A549 (cell line): Measurements from ENCODE around the gene FCMR.

ENCODE experiments used
- CHD2 ChIP-seq: fragments of 150-350 bp; IDR thresholded peaks from 2 replicates; pipeline ENCODE4 v1.6.1; 2014; ENCODE audit warnings: low read length; ENCODE audit not compliant: partially characterized antibody
- ESRRA ChIP-seq: fragments of 150-350 bp; IDR thresholded peaks from 2 replicates; pipeline ENCODE4 v1.6.1; 2014; ENCODE audit warnings: mild to moderate bottlenecking, low read length, borderline replicate concordance
- POLR2A ChIP-seq: IDR thresholded peaks from 2 replicates; pipeline ENCODE4 v1.6.1; 2012; ENCODE audit warnings: mild to moderate bottlenecking, low read length
- ZFP36 ChIP-seq: fragments of 450-650 bp; IDR thresholded peaks from 2 replicates; pipeline ENCODE4 v1.6.1; 2014; ENCODE audit warnings: borderline replicate concordance; ENCODE audit not compliant: partially characterized antibody
- TF ChIP-seq, protein P1 (sequence below): fragments of 200-600 bp; sonication (generic); IDR thresholded peaks from 2 replicates; pipeline ENCODE4 v1.6.1; 2016; ENCODE audit warnings: antibody characterized with exemption, mild to moderate bottlenecking, moderate library complexity
- TF ChIP-seq, protein P2 (sequence below): fragments of >200 bp; sonication (Bioruptor Twin); formaldehyde crosslinking; IDR thresholded peaks from 3 replicates; pipeline ENCODE4 v1.6.1; 2016

- TF ChIP-seq CHD2 (no peak), POLR2A (no peak), ESRRA (no peak), ZFP36 (no peak)
- TF ChIP-seq, protein P1, sequence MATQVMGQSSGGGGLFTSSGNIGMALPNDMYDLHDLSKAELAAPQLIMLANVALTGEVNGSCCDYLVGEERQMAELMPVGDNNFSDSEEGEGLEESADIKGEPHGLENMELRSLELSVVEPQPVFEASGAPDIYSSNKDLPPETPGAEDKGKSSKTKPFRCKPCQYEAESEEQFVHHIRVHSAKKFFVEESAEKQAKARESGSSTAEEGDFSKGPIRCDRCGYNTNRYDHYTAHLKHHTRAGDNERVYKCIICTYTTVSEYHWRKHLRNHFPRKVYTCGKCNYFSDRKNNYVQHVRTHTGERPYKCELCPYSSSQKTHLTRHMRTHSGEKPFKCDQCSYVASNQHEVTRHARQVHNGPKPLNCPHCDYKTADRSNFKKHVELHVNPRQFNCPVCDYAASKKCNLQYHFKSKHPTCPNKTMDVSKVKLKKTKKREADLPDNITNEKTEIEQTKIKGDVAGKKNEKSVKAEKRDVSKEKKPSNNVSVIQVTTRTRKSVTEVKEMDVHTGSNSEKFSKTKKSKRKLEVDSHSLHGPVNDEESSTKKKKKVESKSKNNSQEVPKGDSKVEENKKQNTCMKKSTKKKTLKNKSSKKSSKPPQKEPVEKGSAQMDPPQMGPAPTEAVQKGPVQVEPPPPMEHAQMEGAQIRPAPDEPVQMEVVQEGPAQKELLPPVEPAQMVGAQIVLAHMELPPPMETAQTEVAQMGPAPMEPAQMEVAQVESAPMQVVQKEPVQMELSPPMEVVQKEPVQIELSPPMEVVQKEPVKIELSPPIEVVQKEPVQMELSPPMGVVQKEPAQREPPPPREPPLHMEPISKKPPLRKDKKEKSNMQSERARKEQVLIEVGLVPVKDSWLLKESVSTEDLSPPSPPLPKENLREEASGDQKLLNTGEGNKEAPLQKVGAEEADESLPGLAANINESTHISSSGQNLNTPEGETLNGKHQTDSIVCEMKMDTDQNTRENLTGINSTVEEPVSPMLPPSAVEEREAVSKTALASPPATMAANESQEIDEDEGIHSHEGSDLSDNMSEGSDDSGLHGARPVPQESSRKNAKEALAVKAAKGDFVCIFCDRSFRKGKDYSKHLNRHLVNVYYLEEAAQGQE, result no peak
- TF ChIP-seq, protein P2, sequence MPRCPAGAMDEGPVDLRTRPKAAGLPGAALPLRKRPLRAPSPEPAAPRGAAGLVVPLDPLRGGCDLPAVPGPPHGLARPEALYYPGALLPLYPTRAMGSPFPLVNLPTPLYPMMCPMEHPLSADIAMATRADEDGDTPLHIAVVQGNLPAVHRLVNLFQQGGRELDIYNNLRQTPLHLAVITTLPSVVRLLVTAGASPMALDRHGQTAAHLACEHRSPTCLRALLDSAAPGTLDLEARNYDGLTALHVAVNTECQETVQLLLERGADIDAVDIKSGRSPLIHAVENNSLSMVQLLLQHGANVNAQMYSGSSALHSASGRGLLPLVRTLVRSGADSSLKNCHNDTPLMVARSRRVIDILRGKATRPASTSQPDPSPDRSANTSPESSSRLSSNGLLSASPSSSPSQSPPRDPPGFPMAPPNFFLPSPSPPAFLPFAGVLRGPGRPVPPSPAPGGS, result no peak
Measured at GRCh38 chr1:206944703-206945102, 23.0 kb upstream of the FCMR start.
